Measurements from ENCODE around the gene DSTN.

The DSTN gene

DNA sequence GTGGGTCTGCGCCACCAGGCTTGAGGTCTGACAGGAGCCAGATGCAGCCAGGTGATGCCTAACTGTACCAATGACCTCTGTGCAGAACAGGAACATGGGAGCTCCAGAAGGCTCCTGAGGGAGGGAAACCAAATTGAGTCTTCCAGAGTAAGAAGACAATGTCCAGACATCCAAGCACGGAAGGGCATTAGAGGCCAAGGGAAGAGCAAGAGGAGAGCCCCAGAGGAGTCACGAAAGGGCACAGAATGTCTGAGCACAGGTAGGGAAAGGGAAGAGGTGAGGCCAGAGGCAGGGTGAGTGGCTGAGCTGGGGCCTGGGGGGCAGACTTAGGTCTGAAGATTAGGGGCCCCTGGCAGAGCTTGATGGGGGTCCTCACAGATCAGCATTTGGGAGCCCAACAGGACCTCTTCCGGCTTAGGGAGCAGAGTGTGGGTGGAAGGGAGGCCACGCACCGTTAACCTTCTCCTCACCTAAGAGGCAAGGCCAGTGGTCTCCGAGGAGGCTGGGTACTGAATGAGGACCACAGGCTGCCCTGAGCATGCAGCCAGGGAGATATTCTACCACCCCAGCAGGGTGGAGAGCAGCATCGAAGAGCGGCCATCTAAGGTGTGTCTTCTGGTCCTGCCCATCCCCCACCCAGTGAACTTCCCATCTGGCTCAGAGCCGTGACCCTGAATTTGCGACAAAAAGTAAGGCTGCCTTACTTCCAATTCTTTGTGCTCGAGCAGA, 70.4 kb downstream of the DSTN start:
- DNase-seq = no peak

DNA sequence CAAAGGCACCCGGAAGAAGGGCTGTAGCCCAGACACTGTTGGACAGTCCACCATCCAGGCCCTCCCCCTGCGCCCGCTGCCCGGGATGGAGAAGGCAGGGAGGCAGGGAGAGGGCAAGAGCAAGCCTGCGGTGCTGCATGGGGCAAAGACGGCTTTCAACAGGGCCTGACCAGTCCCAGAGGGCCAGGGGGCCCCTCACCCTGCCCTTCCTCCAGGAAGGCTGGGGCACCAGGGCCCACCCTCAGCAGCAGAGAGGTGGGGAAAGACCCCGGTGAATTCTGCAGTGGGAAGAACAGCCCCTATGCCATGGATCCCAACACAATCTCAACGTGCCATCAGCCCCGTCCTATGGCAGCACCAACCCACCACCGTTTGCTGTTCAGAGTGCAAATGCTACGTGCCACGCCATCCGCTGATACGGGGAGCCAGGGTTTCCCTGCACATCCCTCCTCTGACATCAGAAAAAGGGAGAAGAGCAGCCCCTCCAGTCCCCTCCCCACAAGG, 71.1 kb downstream of the DSTN start:
- DNase-seq = no peak

DNA sequence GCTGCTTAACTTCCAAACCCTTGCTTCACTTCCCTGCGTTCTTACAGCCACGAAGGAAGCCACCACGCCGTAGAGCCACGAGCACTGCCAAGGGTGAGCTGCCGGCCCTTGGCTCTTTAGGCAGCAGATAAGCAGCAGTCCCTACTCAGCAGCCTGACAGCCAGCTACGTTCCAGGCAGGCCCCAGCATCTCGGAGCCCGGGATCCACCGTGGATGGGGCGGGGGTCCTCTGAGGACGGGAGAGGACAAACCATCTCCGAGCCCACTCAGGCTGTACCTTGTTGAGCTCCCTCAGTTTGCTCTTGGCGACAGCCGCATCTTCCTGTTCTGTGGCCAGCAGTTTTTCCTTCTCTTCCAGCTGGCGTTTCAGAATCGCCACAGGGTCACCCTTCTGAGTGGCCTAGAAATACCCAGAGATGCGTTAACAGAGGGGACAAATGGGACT, 71.7 kb downstream of the DSTN start:
- no peak for DNase-seq

DNA sequence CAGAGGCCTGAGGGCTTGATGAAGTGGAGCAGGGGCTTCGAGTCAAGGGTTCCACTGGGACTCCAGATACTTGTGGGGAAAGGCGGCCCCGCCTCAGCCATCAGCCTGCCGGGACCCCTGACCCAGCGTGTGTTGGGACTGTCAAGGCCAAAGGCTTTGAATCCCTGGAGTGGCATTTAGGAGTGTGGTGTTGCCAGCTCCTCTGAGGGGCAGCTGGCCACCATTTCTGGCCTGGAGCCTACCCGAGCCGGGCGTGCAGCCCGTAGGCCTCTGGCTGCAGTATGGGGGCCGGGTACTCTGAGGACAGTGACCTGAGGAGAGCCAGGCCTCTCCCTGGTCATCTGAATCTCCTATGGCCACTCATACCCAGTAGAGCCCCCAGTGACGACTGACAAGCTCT, 72.1 kb downstream of the DSTN start:
- no peak for DNase-seq

DNA sequence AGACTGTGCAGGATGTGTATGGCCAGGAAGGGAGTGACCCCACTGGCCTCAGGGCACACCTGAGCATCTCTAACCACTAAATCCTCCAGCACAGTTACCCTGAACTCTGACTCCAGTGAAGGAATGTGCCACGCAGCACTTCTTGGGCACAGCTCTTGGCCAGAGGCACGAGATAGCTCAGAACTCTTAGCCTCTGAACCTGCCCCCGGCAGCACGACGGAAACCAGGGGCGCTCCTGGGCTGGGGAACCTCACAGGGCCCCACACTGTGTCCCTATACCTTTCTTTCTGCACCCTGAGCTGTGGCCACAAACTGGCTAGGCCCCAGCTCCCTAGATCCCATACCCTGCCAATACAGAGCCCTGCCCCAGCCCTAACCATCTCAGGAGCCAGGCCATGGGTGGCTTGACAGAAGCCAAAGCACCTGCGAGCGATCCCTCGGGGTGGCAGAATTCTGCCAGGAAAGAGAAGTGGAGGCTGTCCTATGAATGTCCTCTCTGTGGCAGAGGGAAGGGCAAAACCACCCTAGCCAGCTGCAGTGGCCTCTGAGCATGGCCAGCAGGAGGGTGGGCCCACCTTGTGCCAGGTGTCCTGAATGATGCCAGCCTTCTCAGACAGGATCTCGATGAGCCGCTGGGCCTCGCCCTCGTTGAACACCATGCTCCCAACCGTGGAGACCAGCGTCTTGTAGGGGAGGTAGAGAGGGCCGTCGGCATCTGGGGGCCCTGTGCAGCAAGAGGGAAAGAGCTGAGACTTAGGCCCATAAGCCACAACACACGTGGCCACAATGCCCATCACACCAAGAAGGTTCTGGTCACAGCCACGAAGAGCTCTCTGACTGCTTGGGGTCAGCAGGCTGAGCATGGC, 72.8 kb downstream of the DSTN start:
- no peak for DNase-seq

DNA sequence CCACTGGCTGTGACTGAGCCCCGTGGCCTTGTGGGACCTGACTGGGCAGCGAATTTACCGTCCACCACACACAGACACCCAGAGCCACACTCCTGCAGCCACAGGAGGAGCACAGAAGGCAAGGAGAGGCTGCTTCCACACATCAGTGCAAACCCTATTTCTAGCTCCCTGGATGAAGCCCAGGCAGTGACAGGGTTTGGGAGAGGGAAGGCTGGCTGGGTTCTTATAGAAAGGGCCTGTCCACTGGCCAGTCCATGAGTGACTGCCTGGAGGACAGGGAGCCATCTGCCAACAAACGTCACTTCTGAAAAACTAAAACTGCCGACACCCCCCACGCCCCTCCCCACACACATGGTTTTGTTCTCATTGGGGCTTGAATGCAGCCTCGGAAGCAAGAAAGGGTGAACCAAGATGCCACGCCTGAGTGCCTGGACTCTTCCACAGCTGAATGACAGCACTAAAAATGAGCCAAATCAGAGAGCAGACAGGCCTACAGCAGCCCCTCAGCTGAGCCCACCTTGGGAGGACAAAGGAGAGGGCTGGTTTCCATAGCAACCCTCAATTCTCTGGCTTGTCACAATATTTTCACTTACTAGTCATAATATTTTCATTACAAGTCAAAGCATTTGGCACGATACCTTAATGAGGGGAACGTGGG, 73.8 kb downstream of the DSTN start:
- DNase-seq = no peak

DNA sequence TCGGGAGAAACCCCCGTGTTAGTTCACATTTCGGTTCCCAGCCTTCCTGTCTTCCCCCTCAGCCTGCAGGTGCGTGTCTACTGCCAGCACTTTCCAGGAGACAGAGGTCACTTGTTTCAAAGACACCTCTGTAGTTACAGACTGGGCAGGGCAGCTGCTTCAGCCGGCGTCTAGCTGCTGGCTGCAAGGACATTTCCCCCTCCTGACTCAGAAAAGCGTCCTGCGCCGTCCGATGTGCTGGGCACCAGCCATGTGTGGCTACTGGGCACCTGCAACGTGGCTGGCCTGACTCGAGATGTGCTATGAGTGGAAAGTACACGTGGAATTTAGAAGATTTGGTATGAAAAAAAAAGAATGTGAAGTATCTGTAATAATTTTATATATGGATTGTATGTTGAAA, 74.6 kb downstream of the DSTN start:
- DNase-seq = no peak

DNA sequence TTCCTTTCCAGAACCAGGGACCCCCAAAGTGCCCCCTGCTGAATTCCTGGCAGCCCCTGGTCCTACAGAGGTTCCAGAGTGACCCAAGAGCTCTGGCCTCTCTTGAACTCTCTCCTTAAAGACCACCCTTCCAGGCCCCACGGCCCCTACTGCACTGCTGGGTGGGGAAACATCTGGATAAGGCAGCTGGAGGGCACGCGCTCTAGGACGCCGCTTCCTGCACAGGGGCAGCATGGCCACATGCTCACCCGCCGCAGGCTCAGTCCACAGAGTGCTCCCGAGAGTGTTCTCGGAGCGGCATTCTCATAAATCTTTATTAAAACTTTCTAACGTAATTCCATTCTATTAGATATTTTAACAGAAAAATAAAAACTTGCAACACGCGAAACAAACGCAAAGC, 75.1 kb downstream of the DSTN start:
- DNase-seq = no peak

DNA sequence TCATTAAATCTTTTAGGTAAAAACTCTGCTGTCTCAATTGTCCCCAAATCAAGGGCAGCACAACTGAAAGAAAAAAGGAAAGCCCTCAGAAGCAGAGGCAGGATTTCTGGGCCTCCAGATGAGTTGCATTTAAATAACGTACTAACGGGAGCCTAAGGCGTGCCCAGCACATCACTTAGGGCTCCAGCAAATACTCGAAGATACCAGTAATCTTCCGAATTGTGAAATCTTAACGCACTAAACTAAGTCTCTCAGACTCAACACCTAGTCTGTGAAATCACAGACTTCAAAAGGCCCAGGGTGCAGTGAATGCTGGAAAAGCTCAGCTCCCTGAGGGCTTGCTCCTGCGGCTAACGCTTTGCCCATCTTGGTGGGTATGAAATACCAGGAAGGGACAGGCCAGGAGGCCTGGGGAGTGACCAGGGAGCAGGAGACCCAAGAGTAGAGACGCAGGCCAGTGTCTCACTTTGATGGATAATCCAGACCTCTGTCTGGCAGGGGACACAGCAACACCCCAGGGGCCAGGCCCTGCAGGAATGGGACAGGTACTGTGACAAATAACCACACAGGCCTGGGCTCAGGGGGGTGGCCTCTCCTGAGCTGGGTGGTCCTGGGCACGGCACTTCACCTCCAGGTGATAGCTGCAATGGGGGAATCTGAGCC, 75.8 kb downstream of the DSTN start:
- DNase-seq = no peak

DNA sequence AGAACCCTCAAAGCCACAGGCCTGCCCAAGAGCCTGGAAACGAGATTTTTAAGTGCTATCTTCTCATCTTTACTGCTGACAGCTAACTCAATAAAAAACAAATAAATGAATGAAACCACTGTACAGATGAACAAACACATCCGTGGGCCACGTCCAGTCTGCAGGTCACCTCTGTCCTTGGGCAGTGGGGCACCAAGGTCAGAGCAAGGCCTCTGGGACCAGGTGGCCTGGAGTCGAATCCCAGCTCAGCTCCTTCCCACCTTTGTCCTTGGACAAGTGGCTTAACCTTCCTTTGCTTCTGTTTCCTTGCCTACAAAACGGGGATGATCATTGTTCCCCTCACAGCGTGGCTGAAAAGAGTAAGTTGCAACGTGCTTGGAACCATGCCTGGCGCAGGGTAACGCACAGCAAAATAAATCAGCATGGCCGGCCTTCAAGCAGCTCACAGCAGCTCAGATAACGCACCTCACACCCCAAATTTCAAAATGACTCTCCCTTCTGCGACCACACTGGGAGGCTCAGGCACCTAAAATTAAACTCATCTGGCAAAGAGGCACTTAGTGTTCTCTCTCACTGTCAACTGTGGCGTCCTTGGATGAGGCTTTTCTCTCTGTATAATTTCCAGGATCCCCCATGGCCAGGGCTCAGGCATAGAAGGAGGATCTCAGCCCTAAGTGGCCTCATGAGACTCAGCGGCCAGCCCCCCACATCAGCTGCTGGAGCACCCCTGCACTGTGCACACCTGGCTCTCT, 76.5 kb downstream of the DSTN start:
- no peak for DNase-seq

DNA sequence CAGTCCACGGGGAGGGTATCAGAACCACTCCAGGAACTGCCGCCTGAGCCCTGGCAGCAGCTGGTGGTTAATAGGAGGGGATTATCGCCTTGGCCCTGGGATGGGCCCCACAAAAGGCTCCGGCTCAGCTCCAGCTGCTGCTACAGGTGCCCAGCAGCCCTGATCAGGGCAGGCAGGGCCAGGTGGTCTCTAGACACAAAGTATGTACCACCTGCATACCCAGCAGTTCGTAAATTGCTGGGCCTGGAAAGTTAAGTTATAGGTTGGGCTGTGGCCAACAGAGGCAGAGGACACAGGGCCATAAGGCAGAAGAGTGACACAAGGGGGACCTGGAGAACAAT, 77.1 kb downstream of the DSTN start:
- no peak for DNase-seq

DNA sequence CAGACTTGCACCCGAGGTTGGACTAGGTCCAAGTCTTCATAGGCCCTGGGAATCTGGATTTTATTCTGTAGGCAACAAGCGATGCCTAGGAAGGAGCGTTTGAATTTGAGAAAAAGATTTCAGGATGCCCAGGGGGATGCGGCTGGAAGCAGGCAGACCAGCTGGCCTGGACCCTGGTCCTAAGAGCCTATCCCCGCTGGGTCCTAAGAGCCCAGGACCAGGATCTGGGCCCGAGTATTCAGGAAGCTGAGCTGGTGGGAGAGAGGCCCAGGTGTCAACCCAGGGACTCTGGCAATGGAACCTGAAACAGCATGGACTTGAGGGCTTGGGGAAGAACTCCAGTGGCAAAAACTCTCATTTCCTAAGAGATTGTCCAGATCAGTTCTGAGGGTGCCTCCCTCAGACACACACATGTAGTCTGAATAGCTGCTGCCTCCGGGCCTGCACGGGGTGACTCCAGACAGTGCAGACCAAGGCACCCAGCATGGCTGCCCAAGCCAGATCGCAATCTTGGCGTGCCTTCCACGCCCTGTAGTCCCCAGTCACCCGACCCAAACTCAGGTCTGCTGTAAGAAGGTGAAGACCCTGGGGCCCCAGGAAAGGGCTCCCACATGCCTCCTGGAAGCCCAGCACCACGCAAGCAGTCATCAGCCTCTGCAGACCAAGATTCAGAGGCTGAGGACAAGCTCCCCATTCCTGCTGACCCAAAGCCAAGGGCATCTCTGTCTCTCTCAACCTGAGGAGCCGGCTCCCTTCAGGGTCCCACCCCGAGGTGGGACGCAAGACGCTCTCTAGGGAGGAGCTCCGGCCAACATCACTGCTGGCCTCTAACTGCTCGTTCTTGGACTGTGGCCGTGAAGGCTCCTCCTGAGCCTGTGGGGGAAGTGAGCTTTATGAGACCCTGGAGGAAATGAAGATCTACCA, 77.8 kb downstream of the DSTN start:
- no peak for DNase-seq

DNA sequence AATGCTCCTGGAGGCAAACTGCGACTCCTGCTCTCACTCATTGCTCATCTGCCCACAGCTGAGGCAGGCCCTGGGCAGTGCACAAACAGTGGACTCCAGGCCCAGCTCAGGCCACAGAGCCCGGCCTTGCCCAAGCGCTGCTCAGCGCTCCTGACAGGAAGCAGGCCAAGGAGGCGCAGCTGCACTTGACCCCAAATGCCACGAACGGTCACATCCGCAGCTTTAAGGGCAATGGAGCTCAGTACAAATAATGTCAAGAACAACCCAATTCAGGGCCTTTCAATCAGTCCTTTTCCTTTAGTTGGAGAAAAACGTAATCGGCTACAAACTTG, 78.4 kb downstream of the DSTN start:
- DNase-seq = no peak

DNA sequence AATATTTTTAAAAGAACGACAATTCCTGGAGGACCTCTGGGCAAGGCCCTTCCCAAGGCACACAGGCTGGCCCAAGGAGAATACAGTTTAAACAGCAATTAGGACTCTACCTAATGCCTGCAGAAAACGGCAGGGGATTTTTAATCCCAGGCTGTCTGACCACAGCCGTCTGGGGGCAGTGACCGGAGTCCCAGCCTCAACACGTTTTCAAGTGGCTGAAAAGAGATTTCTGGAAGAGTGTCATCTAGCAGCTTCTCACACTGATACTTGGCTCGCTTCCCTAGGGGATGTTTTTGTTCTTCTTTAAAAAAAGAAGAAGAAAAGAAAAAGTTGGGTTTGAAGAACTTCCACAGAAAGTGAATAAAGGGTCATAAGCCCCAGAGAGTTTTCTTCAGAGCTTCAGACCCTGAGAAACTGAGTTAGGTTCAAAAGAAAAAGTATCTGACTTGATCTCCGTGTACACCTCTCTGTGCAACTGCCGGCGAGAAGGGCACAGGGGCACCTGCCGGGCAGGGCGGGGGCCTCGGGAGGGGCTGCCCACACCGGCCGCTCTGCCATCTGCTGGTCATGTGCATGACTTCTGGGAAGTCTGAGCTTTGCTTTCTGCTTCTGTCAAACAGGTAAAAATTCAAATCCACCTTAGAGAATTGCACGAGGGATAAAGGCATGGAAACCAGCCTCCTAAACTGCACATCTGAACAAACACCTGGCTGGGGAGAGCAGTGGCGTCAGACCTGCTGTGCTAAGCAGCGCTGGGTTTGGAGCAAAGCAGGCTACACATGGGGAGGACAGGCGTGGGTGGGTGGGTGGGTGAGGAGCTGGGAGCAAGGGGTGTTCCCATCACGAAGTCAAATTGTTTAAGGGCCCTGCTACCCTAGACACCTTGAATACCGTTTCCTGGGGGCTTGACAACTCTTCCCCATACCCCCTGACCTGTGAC, 79.2 kb downstream of the DSTN start:
- peak; percentile 29 for DNase-seq

DNA sequence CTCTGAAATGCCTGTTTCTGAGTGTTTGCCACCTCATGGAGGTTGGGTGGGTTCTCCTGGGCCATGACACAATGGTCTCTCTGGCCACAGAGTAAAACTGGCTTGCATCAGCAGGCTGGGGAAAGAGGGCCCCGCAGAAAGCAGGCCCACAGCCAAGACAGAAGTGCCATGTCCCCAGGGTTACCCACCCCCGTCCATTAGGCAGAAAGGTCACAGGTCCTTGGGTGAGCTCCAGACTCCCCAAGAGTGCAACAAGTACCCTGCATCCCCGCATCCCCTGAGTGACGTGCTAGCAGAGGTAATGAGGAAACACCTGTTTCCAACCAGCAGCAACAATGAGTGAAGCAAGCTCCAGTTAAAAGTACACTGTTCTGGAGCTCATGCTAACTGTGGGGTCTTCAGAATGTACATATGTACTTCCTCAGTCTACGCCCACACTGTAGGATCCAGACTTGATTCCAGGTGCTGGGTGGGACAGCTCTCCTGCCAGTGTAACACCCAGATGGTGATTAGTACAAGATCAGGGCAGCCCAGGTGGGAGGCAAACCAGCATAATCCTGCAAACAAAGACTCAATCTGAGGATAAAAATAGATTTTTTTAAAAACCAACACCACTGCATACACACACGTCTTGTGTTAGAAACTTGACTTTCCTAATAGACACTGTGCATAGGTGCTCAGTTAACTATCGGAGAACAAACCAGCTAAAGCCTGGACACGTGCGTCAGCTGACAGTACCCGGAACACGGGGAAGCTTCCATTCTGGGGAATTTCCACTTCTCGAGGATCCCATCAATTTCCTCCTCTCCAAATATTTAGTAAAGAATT, 80.6 kb downstream of the DSTN start:
- DNase-seq = no peak

DNA sequence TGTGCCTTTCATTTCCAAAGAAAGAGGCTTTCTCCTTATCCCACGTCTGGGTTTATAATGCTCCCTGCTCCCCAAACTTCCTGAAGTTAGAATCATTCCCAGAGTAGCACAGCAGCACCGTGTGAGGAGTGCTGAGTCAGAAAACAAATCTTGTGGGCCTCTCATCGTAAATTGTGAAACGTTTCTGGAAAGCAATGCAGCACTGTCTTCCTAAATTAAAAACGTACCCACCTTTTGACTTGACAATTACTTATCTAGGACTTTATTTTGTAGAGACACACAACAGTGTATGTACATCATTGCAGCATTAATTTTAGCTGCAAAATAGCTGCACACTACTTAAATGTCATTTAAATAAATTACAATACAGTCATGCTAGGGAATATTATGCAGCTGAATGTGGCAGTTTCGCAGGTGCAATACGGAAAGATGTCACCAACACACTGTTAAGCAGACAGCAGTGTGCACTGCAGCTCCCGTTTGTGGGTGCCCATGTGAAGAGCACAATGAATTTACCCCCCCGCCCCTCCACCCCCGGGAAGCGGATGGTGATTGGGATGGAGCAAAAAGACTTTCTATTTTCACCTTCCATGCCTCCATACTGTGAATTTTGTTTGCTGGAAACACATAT, 81.4 kb downstream of the DSTN start:
- DNase-seq = no peak

DNA sequence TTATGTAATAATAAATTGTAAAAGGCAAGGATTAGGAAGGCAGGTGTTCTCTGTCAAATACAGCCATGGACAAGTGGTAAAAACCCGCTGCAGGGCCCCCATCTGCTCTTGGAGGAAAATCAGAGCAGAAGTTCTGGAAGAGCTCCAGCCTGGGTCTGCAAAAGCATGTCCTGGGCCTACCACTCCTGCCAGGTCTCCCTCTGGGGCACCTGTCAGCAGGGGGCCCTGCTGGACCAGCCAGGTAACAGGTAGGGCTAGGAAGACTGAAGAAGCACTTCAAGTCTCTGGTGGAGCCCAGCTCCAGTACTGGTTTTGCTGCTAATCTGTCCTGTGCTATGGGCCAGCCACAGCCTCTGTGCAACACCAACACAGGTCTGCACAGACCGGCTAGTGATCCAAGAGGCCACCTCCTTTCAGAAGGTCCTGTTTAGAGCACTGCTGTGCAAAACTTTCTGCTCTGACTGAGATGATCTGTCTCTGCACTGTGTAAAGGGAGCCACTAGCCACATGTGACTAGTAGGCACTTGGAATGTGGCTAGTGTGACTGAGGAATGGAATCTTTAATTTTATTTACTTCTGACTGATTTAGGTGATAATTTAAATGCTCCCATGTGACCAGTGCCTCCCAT, 82.0 kb downstream of the DSTN start:
- no peak for DNase-seq

DNA sequence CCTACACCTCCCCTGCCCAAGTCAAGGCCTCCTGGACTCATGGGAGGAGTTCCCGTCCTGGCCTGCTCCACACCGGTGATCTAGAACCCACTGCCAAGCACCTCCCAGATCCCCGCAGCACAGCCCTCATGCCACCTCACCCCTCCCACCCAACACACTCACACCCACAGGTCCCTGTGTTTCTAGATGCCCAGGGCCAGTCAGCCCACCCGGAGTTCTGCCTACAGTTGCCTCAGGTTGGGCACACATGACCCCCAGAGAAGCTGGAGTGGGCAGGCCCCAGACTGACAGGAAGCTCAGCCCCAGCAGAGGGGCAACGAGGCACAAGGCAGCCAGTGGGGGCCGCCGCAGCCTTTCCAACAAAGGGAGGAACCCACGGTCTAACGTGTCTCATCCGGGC, 82.5 kb downstream of the DSTN start:
- no peak for DNase-seq
